Limb (tissue), 2 donors: Measurements from ENCODE around the gene TRAK1.

Source experiments
- DNase-seq, 2 donors: peaks; one replicate each; pipeline ENCODE4 v3.0.0-alpha.2; 2016; ENCODE audit errors: extremely low spot score in 2 of 2

TRAK1 gene

GRCh38 chr3:42229942-42230688 lies 139.0 kb downstream of the TRAK1 start:
- DNase-seq: peak; percentile 50 to 57

GRCh38 chr3:42230860-42231259 lies 139.7 kb downstream of the TRAK1 start:
- DNase-seq: no peak

- DNase-seq: no peak
These were observed 144.4 kb downstream of the TRAK1 start for GRCh38 chr3:42235532-42235931.

DNA sequence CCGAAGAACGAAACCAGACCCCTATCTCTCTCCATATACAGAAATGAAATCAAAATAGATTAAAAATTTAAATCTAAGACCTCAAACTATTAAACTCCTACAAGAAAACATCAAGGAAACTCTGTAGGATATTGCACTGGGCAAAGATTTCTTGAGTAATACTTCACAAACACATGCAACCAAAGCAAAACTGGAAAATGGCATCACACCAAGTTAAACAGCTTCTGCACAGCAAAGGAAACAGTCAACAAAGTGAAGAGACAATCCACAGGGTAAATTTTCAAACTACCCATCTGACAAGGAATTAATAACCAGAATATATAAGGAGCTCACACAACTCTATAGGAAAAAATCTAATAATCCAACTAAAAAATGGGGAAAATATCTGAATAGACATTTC lies 145.5 kb downstream of the TRAK1 start:
- no peak for DNase-seq

DNA sequence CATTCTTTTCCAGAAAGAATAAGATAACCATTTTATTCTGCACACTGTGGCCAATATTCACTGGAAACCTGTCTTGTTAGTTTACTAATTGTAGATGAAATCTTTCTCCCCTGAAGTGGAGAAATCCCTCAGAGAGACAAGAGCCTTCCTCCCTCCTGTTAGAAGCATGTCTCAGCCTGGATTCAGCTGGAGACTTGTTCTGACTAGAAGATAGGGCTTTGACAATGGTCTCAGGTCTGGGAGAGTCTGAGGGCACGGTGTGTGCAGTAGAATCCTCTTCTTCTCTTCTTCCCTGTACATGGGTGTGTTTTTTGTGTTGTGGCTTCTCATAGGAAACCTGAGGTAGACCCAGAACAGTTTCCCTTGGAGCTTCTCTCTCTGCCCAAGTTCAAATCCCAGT lies 154.9 kb downstream of the TRAK1 start:
- no peak for DNase-seq

DNA sequence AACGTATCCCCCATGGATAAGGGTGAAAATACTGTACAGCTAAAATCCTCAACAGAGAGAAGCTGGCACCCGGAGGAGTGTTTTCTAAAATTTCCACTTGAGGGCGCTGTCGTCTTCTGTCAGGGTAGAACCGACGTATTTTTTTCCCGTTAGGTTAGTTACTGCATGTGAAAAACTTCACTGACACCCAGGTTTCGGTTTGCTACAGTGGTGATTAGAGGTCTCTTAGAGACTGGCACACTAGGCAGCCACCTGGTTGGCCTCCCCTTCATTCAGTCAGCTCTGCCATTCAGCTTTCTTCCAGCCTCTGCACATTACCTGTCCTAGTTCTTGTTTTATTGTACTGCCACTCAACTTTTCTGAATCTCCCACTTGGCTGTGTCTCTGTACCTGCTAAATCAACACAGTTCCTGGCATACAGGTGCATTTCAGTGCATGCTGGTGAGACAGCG lies 156.4 kb downstream of the TRAK1 start:
- DNase-seq: peak; percentile 18 to 73

DNA sequence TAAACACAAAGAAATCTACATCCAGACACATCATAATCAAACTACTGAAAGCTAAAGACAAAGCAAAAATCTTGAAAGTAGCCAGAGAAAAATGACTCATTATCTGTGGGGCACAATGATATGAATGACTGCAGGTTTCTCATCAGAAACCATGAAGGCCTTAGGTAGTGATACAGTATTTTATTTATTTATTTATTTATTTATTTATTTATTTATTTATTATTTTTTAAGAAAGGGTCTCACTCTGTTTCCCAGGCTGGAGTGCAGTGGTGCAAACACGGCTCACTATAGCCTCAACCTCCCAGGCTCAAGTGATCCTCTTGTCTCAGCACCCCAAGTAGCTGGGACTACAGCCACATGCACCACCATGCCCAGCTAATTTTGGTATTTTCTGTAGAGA lies 159.6 kb downstream of the TRAK1 start:
- no peak for DNase-seq

- no peak for DNase-seq
These were observed 163.4 kb downstream of the TRAK1 start for GRCh38 chr3:42254566-42254965.

DNA sequence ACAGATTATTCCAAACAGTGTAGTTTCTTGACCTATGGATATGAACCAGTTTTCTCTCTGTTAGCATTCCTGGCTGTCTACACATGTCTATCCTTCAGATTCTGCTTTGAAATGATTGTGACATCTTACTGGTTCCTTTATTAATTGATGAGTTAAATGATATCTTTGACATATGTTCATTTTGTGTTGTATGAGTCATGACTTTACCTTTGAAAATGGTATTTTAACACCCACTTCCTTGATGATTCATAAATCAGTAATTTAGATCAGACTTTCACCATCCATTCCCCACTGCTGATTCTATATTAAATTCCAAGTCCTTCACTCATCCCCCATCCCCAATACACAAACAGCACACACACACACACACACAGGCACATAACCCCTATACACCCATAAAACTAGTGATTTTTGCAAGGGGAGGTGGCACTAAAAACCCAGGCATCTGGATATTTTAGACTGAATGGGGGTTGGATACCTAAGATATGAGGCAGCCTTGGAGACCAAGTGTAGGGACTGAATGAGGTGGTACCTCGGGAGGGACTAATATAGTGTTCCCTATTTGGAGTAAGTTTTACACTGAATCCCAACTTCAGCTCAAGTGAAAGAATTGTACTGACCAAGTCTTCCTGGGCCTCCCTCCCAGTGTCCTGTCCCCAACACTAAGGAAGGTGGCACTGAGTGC lies 165.1 kb downstream of the TRAK1 start:
- no peak for DNase-seq

- DNase-seq: no peak
These were observed 165.8 kb downstream of the TRAK1 start for GRCh38 chr3:42257007-42257406.

GRCh38 chr3:42262525-42262924 lies 171.4 kb downstream of the TRAK1 start:
- DNase-seq: no peak

DNA sequence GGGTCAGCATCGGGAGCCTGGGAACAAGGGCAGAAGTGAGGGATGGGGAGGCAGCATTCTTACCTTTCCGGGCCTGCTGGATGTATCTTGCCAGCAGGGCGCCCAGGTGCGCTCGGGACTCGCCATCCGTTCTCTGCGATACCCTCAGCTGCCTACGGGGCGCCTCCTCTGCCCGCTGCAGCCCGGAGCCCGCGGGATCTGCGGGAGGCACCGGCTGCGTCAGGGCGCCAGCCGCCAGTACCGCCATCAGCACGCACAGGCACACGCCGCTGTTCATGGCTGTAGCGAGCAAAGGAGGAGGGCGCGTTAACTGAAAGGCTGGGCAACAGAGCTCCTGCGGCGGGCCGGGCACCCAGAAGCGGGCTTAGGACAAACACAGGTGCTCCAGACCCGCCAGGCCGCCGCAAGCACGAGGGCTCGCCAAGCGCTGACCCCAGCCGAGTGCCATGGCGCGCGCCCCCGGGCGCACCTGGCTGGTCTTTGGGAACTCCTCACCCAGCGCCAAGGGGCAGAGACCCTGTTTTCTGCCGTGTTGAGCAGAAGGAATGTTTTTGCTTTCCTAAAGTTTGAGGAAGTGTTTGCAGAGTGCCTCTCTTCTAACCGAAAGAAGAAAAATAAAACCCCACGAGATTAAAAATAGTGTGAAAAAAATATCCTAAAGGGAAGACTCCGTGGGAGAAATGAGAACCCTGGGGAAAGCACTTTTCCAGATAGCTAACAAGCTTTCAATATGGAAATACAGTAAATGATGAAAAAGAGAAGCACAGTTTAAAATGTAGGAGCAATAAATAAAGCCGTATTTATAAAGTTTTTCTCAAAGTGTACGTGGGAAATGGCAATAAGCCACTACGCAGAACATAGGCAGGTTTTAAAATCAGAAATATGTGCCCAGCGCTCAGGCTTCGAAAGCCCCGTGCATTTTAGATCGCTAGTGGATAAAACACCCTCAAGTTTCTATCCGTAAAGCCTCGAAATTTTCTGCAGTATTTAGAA lies 172.5 kb downstream of the TRAK1 start:
- peak in 1 of 2 donors; percentile 36 for DNase-seq

- peak in 1 of 2 donors; percentile 54 for DNase-seq
These were observed 173.4 kb downstream of the TRAK1 start for GRCh38 chr3:42264399-42265058.

DNA sequence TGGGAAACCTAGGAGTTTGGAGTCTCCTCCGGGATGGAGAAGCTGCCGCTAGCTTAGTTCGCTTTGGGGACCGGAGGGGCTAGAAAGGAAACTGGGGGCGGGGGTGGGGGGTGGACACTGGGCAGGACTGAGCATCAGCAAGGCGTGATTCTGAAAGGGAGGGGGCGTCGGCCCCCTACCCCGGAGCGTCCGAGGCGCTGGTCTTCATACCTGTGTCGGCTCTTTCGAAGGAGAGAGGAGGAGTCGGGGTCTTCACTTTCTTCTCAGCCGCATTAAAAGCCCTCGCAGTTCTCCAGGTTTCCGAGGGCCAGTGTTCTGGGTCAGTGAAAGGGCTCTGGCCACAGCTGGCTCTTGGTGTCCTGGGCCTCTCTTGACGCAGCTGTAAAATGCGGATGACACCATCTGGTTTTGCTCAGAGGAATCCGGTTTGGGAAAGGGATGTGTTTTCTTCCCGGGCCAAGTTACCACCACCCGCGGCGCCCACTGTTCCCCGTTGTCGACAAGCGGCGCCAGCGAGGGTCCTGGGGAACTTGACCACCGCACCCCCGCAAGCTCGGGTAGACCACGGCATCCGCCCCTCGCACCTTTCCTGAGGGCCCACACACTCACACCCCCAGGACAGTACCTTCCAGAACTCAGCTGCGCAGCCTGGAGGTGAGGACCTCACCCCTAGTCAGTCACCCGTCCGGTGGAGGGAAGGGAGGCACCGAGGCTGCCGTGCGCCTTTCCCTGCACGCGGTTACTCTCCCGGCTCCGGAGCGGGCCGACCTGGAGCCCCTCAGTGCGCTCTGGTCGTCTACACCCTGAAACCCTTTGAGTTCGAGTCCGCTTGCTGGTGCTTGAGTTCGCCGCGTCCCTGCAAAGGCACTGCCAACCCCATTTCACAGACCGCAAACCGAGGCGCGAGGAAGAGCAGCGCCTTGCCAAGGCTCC lies 174.2 kb downstream of the TRAK1 start:
- DNase-seq: no peak

GRCh38 chr3:42266085-42266484 lies 174.9 kb downstream of the TRAK1 start, which contains the start of gene CCK:
TSS of gene CCK (minus strand) at chr3:42266185. CDS start at chr3:42263630, 2,555 bp downstream.
- DNase-seq: no peak

DNA sequence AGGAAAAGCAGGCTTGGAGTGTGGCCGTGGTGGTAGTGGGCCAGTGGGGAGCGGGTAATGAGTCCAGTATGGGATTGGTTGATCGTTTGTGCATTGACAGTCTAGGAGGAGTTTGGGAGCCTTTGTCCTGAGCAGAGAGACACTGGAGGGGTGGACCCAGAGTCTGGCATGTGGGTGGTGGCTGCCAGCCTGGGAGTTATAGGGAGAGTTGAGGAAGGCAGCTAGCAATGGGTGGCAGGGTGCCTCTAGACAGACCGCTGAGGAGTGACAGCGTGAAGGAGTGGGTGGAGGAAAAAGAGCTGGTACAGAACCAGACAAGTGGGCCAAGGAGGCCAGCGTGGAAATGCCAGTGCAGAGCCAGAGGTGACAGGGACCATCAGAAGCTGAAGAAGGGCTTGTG lies 176.7 kb downstream of the TRAK1 start:
- DNase-seq: no peak

- no peak for DNase-seq
These were observed 178.5 kb downstream of the TRAK1 start for GRCh38 chr3:42269647-42270046.

- DNase-seq: no peak
These were observed 179.4 kb downstream of the TRAK1 start for GRCh38 chr3:42270561-42270960.

DNA sequence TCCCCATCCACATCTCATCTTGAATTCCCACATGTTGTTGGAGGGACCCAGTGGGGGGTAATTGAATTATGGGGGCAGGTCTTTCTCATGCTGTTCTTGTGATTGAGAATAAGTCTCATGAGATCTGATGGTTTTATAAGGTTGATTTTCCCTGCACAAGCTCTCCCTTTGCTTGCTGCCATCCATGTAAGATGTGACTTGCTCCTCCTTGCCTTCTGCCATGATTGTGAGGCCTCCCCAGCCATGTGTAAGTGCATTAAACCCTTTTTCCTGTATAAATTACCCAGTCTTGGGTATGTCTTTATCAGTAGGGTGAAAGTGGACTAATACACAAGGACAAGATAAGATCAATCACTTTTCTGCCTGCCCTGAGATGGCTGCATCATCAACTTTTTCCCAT lies 180.6 kb downstream of the TRAK1 start:
- no peak for DNase-seq

DNA sequence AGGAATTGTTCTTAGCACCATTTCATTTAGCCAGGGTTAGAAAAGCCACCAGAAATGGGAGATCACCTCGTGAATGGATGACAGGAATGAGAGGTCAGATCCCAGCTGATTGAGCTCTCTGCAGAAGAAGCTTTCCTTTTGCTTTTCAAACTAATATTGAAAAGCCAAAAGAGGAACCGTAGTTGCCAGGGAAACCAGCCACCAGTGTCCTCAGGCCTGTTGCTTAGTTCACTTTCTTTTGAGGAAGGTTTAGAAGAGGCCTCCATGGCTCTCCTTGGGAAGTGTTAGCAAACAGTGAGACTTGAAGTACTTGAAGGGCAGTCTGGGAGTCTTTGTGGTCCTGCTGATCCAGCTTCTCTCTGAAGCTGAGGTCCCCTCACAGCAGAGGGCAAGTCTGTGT lies 182.2 kb downstream of the TRAK1 start:
- DNase-seq: no peak
